C4-2B (cell line): Measurements from ENCODE around the gene KPNA6.
"Not testable (repeated sequence)": the region's sequence is repeated elsewhere in the genome, so short reads cannot be mapped to it uniquely, and the experiment has no call there.

Experiments
- H3K27ac ChIP-seq: fragments of 450-650 bp; 2 replicates; pipeline ENCODE4 v1.5.1; 2017
- CTCF ChIP-seq: fragments of 450-650 bp; conservative IDR thresholded peaks from 2 replicates; pipeline ENCODE4 v1.5.1; 2017; ENCODE audit warnings: mild to moderate bottlenecking
- ZFX ChIP-seq: fragments of 450-650 bp; IDR thresholded peaks from 2 replicates; pipeline ENCODE4 v1.6.1; 2017

The KPNA6 gene

GRCh38 chr1:32137111-32137510 is 29.3 kb downstream of the KPNA6 start:
- no peak overlapping the region for H3K27ac ChIP-seq
- TF ChIP-seq CTCF = no peak

DNA sequence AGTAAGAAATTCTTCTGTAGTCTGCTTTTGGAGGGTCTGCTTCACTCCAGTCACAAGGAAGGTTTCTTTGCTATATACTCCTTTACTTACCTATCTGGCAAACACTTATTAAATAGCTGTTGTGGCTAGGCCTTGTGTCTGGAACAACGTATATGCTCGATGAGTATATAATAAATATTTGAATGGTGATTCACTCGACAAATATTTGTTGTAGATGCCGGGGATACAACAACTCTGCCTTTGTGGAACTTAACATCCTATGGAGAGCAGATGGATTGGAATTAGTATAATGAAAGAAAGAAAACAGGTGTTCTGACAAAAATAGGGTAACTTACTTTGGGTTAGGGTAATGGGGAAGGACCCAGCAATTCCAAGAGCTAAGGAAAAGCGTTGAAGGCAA is 31.1 kb downstream of the KPNA6 start:
- TF ChIP-seq CTCF (no peak), ZFX (no peak)
- no peak overlapping the region for H3K27ac ChIP-seq

- peak overlapping the region; percentile 20; the same call in 1 of the 2 replicates for H3K27ac ChIP-seq
Observed at GRCh38 chr1:32142446-32143301, 34.8 kb downstream of the KPNA6 start.

GRCh38 chr1:32143302-32143695 is 35.4 kb downstream of the KPNA6 start:
- peak overlapping the region; percentile 20; the same call in 1 of the 2 replicates for H3K27ac ChIP-seq

More at GRCh38 chr1:32142446-32143301, 34.8 kb downstream of the KPNA6 start:
- no peak for TF ChIP-seq CTCF
- no peak for TF ChIP-seq ZFX

- no peak for TF ChIP-seq CTCF
- no peak for TF ChIP-seq ZFX
- no peak overlapping the region for H3K27ac ChIP-seq
Observed at GRCh38 chr1:32144033-32144432, 36.2 kb downstream of the KPNA6 start.

DNA sequence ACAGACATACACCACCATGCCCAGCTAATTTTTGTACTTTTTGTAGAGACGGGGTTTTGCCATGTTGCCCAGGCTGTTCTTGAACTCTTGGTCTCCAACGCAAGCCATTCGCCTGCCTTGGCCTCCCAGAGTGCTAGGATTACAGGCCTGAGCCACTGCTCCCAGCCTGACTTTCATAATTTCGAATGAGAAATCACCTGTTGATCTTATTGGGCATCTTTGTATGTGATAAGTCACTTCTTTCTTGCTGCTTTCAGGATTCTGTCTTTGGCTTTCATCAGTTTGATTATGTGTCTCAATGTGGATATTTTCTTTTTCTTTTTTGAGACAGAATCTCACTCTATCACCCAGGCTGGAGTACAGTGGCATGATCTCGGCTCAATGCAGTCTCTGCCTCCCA is 39.9 kb downstream of the KPNA6 start:
- H3K27ac ChIP-seq = not testable (repeated sequence)

DNA sequence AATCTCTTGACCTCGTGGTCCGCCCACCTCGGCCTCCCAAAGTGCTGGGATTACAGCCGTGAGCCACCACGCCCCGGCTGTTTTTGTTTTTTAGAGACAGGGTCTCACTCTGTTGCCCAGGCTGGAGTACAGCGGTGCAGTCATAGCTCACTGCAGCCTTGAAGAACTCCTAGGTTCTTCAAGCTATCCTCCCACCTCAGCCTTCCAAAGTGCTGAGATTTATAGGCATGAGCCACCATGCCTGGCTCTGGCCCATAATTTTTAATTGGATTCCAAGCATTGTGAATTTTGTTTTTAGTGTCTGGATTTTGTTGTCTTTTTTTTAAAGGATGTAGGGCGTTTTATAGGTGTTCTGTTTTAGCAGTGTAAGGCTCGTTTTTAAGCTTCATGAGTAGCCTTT is 43.0 kb downstream of the KPNA6 start:
- no peak overlapping the region for H3K27ac ChIP-seq
- no peak for TF ChIP-seq ZFX
- no peak for TF ChIP-seq CTCF

- TF ChIP-seq CTCF (no peak), ZFX (no peak)
- H3K27ac ChIP-seq = no peak overlapping the region
Observed at GRCh38 chr1:32151319-32151787, 43.5 kb downstream of the KPNA6 start.
